Fibroblast of villous mesenchyme (primary cell): ENCODE data around the gene PIP5K1C. TPM values are rescaled to one million over a fixed set of nuclear protein-coding genes. Genes with fewer than 3 reads are reported as not detected.
"Not testable (repeated sequence)": the region's sequence is repeated elsewhere in the genome, so short reads cannot be mapped to it uniquely, and the experiment has no call there.

ENCODE experiments used
- DNase-seq: peaks from one replicate; pipeline ENCODE4 v3.0.0-alpha.2; 2010; ENCODE audit warnings: low read depth
- H3K4me3 ChIP-seq: 2 replicates; pipeline ENCODE4 v1.5.1; 2011; ENCODE audit warnings: low read depth, mild to moderate bottlenecking, low read length
- total RNA-seq: library from RNA; depleted of rRNA; stranded (reverse); fragments of >200 nt; gene quantifications from 2 replicates; pipeline ENCODE4 v1.2.3, GENCODE V29; 2012
- TF ChIP-seq, protein P1 (sequence below): IDR thresholded peaks from 2 replicates; pipeline ENCODE4 v1.5.1; 2012; ENCODE audit warnings: low read depth, mild to moderate bottlenecking, low read length; ENCODE audit not compliant: insufficient read depth

Gene PIP5K1C
- total RNA-seq, 1 donor, result 46.2 TPM

DNA sequence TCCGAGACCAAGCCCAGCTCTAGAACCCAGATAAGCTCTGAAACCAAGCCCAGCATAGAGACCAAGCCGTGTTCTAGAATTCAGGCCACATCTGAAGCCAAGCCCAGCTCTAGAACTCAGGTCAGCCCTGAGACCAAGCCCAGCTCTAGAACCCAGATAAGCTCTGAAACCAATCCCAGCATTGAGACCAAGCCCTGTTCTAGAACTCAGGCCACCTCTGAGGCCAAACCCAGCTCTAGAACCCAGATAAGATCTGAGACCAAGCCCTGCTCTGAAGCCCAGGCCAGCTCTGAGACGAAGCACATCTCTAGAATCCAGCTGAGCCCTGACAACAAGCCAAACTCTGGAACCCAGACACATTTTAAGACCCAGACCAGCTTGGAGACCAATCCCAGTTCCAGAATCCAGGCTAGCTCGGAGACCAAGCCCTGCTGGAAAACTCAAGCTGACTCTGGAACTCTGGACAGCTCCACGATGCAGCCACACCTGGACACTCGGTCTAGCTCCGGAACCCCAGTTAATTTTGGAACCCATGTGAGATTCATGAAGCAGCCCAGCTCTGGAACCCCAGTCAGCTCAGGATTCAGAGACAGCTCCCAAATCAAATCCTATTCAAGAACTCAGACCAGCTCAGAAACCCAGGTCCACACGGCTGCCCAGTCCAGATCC lies 109.1 kb downstream of the PIP5K1C start:
- TF ChIP-seq, protein P1, sequence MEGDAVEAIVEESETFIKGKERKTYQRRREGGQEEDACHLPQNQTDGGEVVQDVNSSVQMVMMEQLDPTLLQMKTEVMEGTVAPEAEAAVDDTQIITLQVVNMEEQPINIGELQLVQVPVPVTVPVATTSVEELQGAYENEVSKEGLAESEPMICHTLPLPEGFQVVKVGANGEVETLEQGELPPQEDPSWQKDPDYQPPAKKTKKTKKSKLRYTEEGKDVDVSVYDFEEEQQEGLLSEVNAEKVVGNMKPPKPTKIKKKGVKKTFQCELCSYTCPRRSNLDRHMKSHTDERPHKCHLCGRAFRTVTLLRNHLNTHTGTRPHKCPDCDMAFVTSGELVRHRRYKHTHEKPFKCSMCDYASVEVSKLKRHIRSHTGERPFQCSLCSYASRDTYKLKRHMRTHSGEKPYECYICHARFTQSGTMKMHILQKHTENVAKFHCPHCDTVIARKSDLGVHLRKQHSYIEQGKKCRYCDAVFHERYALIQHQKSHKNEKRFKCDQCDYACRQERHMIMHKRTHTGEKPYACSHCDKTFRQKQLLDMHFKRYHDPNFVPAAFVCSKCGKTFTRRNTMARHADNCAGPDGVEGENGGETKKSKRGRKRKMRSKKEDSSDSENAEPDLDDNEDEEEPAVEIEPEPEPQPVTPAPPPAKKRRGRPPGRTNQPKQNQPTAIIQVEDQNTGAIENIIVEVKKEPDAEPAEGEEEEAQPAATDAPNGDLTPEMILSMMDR, result no peak
- DNase-seq, result no peak
- no peak overlapping the region for H3K4me3 ChIP-seq

DNA sequence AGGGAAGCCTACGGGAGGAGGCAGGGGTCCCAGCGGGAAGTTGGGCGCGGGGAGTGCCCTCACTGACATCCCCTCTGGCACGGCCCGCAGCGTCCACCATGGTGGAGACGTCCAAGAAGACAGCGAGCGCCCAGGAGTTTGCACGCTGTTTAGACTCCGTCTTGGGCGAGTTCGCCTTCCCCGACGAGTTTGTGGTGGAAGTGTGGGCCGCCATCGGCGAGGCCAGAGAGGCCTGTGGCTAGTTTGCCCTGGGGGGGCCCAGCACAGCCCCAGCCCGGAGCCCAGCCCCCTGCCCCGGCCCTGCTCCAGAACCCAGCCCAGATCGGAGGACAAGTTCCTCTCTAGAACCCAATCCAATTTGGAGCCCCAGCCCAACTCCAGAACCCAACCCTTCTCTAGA lies 110.3 kb downstream of the PIP5K1C start:
- no peak for DNase-seq
- TF ChIP-seq, protein P1, result no peak
- H3K4me3 ChIP-seq, result no peak overlapping the region

DNA sequence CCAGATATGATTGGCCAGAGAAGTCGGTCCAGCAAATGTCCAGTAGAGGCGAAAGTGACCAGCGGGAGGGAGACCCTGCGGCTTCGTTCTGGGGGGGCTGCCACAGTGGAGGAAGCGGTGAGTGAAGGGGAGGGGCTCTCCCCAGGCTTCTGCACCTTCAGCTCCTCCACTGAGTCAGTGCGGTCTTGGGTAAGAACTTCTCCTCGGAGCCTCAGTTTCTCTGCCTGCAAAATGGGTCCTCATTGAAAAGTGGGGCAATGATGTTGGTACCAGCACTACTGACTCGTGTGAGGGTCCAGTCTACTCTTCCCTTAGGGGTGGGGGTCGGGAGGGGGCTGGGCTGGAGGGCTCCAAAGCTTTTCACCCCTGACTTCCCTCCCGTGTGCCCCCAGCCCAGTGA lies 110.8 kb downstream of the PIP5K1C start:
- DNase-seq, result no peak
- H3K4me3 ChIP-seq, result no peak overlapping the region
- TF ChIP-seq, protein P1, result no peak

DNA sequence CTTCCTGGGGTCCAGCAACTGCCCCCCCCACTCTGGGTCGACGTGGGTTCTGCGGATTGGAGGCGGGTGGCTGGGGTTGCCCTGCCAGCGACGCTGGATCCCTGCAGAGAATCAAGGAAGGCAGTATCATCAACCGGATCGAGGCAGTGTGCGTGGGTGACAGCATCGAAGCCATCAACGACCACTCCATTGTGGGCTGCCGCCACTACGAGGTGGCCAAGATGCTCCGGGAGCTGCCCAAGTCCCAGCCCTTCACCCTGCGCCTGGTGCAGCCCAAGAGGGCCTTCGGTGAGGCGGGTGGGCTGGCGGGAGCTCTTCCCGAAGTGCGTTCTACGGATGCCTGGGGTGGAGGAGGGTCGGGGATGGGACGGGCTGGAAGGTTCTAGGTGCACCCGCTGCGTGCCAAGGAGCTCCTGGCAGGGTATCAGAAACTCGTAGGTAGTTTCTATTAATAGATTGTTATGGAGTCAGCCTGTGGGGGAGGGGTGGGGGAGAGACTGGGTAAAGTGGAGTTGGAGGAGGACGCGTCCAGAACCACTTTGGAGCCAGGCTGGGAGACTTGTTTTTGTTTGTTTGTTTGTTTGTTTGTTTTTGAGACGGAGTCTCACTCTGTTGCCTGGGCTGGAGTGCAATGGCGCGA lies 113.4 kb downstream of the PIP5K1C start:
- TF ChIP-seq, protein P1, result no peak
- DNase-seq, result no peak
- no peak overlapping the region for H3K4me3 ChIP-seq

DNA sequence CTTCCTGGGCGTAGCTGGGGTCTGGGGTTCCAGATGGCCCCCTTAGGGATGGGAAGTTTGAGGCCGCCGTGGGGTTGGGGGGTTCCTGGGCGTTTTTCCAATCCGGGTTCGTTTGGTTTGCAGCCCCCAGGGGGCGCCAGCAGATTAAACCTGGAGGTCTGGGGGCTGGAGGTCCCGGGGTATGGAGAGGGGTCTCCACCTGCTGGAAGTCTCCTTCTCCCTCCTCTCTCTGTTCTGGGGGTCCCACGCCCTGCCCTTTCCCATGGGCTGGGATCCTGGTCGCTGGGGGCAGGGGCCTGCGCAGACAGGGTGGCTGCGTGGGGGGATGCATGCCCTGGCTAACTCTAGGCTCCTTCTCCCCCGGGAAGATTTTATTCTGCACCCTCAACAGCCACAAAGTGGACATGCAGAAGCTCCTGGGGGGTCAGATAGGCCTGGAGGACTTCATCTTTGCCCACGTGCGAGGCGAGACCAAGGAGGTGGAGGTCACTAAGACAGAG lies 114.1 kb downstream of the PIP5K1C start:
- TF ChIP-seq, protein P1, result peak; percentile 63
- peak overlapping the region; percentile 61 for H3K4me3 ChIP-seq
- DNase-seq, result no peak

DNA sequence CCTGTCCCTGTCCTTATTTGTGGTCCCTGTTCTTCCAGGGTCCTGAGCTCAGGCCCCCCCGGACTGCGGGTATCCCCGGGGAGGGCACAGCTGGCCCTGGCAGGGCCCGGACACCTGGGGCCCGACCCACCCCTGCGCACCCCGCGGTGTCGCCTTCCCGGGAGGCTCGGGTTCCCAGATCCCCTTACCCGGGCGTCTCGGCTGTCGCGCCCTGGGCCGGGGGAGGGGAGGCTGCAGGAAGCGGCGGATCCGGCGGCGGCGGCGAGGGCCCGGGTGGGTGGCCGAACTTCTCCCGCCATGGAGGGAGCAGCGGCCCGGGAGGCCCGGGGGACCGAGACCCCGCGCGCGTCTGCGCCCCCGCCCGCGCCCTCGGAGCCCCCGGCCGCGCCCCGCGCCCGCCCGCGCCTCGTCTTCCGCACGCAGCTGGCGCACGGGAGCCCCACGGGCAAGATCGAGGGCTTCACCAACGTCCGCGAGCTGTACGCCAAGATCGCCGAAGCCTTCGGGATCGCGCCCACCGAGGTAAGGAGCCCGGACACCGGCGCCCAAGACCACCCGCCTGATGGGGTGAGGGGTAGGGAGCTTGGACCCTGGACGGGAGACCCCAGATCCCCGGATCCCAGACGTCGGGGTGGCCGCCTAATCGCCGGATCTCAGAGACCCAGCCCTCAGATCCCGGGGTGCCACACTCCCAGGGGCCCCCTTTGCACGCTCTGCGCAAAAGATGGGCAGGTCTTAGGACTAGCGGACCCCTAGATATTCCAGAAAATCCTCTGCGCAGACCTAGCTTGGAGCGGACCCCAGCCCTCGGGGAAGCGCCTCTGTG lies 114.8 kb downstream of the PIP5K1C start, which contains the start of gene GIPC3:
Gene GIPC3, plus strand, starts transcription at position 178 of the 826 bp plus-strand sequence. Its CDS starts 120 bp downstream, at position 298.
- DNase-seq, result no peak
- H3K4me3 ChIP-seq, result peak within 1 kb of the TSS; percentile 61
- TF ChIP-seq, protein P1, result no peak

DNA sequence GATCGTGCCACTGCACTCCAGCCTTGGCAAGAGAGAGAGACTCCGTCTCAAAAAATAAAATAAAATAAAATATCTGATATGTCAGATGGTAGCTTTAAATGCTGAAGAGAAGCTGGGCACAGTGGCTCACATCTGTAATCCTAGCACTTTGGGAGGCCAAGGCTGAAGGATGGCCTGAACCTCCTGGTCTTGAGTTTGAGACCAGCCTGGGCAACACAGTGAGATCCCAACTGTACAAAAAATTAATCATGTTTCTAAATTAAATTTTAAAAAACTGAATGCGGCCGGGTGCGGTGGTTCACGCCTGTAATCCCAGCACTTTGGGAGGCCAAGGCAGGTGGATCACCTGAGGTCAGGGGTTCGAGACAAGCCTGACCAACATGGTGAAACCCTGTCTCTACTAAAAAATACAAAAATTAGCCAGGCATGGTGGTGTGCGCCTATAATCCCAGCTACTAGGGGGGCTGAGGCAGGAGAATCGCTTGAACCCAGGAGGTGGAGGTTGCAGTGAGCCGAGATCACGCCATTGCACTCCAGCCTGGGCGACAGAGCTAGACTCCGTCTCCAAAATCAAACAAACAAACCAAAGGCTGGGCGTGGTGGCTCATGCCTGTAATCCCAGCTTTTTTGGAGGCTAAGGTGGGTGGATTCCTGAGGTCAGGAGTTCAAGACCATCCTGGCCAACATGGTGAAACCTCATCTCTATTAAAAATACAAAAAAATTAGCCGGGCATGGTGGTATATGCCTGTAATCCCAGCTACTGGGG lies 116.0 kb downstream of the PIP5K1C start:
- H3K4me3 ChIP-seq, DNase-seq: not testable (repeated sequence)

DNA sequence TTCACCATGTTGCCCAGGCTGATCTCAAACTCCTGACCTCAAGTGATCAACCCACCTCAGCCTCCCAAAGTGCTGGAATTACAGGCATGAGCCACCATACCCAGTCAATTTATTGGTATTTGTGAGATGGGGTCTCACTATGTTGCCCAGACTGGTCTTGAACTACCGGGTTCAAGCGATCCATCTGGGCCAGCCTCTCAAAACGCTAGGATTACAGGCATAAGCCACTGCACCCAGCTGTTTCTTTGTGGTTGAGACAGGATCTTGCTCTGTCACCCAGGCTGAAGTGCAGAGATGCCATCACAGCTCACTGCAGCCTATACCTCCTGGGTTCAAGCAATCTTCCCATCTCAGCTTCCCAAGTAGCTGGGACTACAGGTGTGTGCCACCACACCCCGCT lies 118.5 kb downstream of the PIP5K1C start:
- DNase-seq, H3K4me3 ChIP-seq: not testable (repeated sequence)
